ENCODE measurements around the gene TSPAN9.

Gene TSPAN9

GRCh38 chr12:3119192-3119755 lies 42.1 kb downstream of the TSPAN9 start:
- in situ Hi-C loops (cut with HindIII; ENCODE audit: low sequenced_read_pairs) = no loop called here
- TF ChIP-seq CTCF (IDR thresholded peaks at IDR 0.05; ENCODE audit: low read depth, low read length, missing control alignments) = no peak
- H3K4me3 ChIP-seq (ENCODE audit: low read depth, low read length) = no peak overlapping the region
- no peak for DNase-seq (ENCODE audit: low read depth)

GRCh38 chr12:3119756-3120601 lies 42.8 kb downstream of the TSPAN9 start:
- in situ Hi-C loops (cut with HindIII; ENCODE audit: low sequenced_read_pairs) = no loop called here
- DNase-seq (ENCODE audit: low read depth) = peak; percentile 59
- no peak overlapping the region for H3K4me3 ChIP-seq (ENCODE audit: low read depth, low read length)
- TF ChIP-seq CTCF (IDR thresholded peaks at IDR 0.05; ENCODE audit: low read depth, low read length, missing control alignments) = no peak

GRCh38 chr12:3120701-3121100 lies 43.5 kb downstream of the TSPAN9 start:
- H3K4me3 ChIP-seq (ENCODE audit: low read depth, low read length) = no peak overlapping the region
- no peak for TF ChIP-seq CTCF (IDR thresholded peaks at IDR 0.05; ENCODE audit: low read depth, low read length, missing control alignments)
- in situ Hi-C loops (cut with HindIII; ENCODE audit: low sequenced_read_pairs) = no loop called here
- no peak for DNase-seq (ENCODE audit: low read depth)

GRCh38 chr12:3122841-3123678 lies 45.9 kb downstream of the TSPAN9 start:
- in situ Hi-C loops (cut with HindIII; ENCODE audit: low sequenced_read_pairs) = no loop called here
- no peak overlapping the region for H3K4me3 ChIP-seq (ENCODE audit: low read depth, low read length)
- peak; percentile 40 for TF ChIP-seq CTCF (IDR thresholded peaks at IDR 0.05; ENCODE audit: low read depth, low read length, missing control alignments)
- peak; percentile 50 for DNase-seq (ENCODE audit: low read depth)

GRCh38 chr12:3123729-3124128 lies 46.5 kb downstream of the TSPAN9 start:
- DNase-seq (ENCODE audit: low read depth) = no peak
- in situ Hi-C loops (cut with HindIII; ENCODE audit: low sequenced_read_pairs) = no loop called here
- H3K4me3 ChIP-seq (ENCODE audit: low read depth, low read length) = no peak overlapping the region
- TF ChIP-seq CTCF (IDR thresholded peaks at IDR 0.05; ENCODE audit: low read depth, low read length, missing control alignments) = no peak

GRCh38 chr12:3124917-3125316 lies 47.7 kb downstream of the TSPAN9 start:
- no peak overlapping the region for H3K4me3 ChIP-seq (ENCODE audit: low read depth, low read length)
- in situ Hi-C loops (cut with HindIII; ENCODE audit: low sequenced_read_pairs) = no loop called here
- TF ChIP-seq CTCF (IDR thresholded peaks at IDR 0.05; ENCODE audit: low read depth, low read length, missing control alignments) = no peak
- DNase-seq (ENCODE audit: low read depth) = no peak
